Thymus (tissue), 11 donors: ENCODE measurements around the gene RIT1. TPM values are rescaled to one million over a fixed set of nuclear protein-coding genes. Genes with fewer than 3 reads are reported as not detected.

Source experiments
- DNase-seq, 9 donors: peaks; one replicate each; pipeline ENCODE4 v3.0.0-alpha.2; 2013; ENCODE audit warnings: low spot score in 9 of 9, low read depth in 6 of 9, missing footprints in 1 of 9
- H3K27ac ChIP-seq, 2 donors: one replicate each; pipeline ENCODE4 v1.5.1; 2013; ENCODE audit warnings: control low read depth in 1 of 2, low read depth in 1 of 2, low read length in 1 of 2, mild to moderate bottlenecking in 1 of 2, moderate library complexity in 1 of 2
- H3K27me3 ChIP-seq, 2 donors: one replicate each; pipeline ENCODE4 v1.5.1; 2013; ENCODE audit warnings: low read length in 1 of 2; ENCODE audit not compliant: control insufficient read depth in 2 of 2, insufficient read depth in 1 of 2
- H3K36me3 ChIP-seq, 2 donors: one replicate each; pipeline ENCODE4 v1.5.1; 2013; ENCODE audit warnings: low read length in 1 of 2, mild to moderate bottlenecking in 1 of 2, moderate library complexity in 1 of 2; ENCODE audit not compliant: control insufficient read depth in 2 of 2, insufficient read depth in 2 of 2
- H3K4me1 ChIP-seq, 2 donors: one replicate each; pipeline ENCODE4 v1.5.1; 2013; ENCODE audit warnings: low read length in 2 of 2; ENCODE audit not compliant: control insufficient read depth in 2 of 2, insufficient read depth in 2 of 2
- H3K4me3 ChIP-seq, 2 donors: one replicate each; pipeline ENCODE4 v1.5.1; 2013; ENCODE audit warnings: low read length in 2 of 2, control low read depth in 1 of 2, mild to moderate bottlenecking in 1 of 2
- H3K9me3 ChIP-seq, 2 donors: one replicate each; pipeline ENCODE4 v1.5.1; 2013; ENCODE audit warnings: low read length in 1 of 2, mild to moderate bottlenecking in 1 of 2; ENCODE audit not compliant: control insufficient read depth in 2 of 2, insufficient read depth in 1 of 2
- WGBS: extraction: QIAGEN DNeasy Blood & Tissue Kit; methylation state at CpG from one replicate; pipeline ENCODE4 v1.1.7; 2013; 5-methylcytosine and 5-hydroxymethylcytosine counted together
- polyA plus RNA-seq: library from polyadenylated mRNA; stranded (reverse); fragments of 200-250 nt; gene quantifications from one replicate; pipeline ENCODE4 v1.2.3, GENCODE V29; 2013
- total RNA-seq: library from RNA; stranded (reverse); fragments of 120-200 nt; gene quantifications from one replicate; pipeline ENCODE4 v1.2.4, GENCODE V29; 2013
- donor health status: healthy.

The RIT1 gene
- total and polyA plus RNA-seq, 2 donors, result 17.2 to 24.4 TPM

DNA sequence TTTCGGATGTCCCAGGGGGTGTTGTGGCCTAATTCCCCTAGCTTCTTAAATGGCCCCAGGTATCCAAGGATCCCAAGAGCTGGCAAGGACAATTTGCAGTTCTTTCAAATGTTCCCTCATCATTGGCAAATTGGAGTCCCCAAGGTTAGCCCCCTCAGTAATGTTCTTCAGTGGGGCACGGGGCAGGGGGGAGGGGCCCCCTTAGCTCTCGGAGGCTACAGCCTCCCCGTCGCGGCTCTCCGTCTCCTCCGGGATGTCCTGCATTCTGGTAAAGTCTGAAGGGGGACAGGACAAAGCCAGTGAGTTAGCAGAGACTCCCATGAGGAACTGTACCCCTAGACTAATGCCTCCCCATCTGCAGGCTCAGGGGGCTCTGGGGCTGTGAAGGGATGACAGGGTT, 36.6 kb upstream of the RIT1 start:
- Histone ChIP-seq H3K27me3 (no peaks in the 10 kb centered on the region), H3K4me1 (peaks cover 7 to 37% of the 10 kb centered on the region in 2 donors), H3K36me3 (peaks cover 65 to 68% of the 10 kb centered on the region in 2 donors), H3K9me3 (no peaks in the 10 kb centered on the region), H3K27ac (no peak overlapping the region), H3K4me3 (no peak overlapping the region)
- DNase-seq, result no peak
- 97% methylated on average over 8 of the region's 8 CpGs for WGBS

GRCh38 chr1:155947292-155947691, 36.1 kb upstream of the RIT1 start:
- Histone ChIP-seq H3K4me1 (peaks cover 7 to 40% of the 10 kb centered on the region in 2 donors), H3K27me3 (no peaks in the 10 kb centered on the region), H3K9me3 (no peaks in the 10 kb centered on the region), H3K4me3 (no peak overlapping the region), H3K27ac (peak overlapping the region; percentile 31 to 80), H3K36me3 (peaks cover 61 to 63% of the 10 kb centered on the region in 2 donors)
- 91% methylated on average over 4 of the region's 4 CpGs for WGBS
- DNase-seq, result no peak

DNA sequence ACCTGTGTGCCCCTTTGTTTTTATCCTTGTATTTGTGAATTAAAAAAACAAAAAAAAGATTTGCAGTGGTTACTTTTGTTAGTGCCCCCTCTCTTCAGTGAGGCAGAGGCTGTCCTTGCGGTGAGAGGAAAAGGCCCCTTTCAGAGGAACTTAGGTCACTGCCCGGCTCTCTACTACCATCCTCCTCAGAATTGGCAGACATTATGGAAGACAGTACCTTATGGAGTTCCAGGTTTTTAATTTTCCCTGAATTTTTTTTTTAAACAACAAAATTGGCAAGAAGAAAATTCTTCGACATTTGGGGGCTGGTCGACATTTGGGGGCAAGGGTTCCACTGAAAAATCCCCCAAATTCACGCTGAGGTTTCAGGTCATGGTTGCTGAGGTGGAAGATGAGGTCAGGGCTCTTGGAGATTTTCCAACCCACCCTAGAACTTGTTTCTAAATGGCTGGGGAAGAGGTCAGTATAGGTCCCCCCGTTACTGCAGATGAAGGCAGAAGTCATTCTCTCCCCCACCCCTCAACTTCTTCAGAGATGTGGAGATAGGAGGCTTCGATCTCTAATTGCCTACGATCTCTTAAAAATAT, 35.6 kb upstream of the RIT1 start:
- H3K4me1 ChIP-seq, result peaks cover 7 to 45% of the 10 kb centered on the region in 2 donors
- no peak for DNase-seq
- H3K4me3 ChIP-seq, result no peak overlapping the region

GRCh38 chr1:155944444-155944799, 33.3 kb upstream of the RIT1 start:
- H3K9me3 ChIP-seq, result no peaks in the 10 kb centered on the region
- peaks cover 7 to 63% of the 10 kb centered on the region in 2 donors for H3K4me1 ChIP-seq
- H3K4me3 ChIP-seq, result no peak overlapping the region
- no peak for DNase-seq
- peaks cover 32 to 37% of the 10 kb centered on the region in 2 donors for H3K36me3 ChIP-seq
- 80% methylated on average over 6 of the region's 6 CpGs for WGBS
- no peaks in the 10 kb centered on the region for H3K27me3 ChIP-seq
- peak overlapping the region; percentile 3 to 5 for H3K27ac ChIP-seq

More for the DNA sequence above, 35.6 kb upstream of the RIT1 start:
- Histone ChIP-seq H3K27ac (peak overlapping the region; percentile 60 to 80), H3K27me3 (no peaks in the 10 kb centered on the region), H3K36me3 (peaks cover 55 to 58% of the 10 kb centered on the region in 2 donors), H3K9me3 (no peaks in the 10 kb centered on the region)
- 92% methylated on average over 8 of the region's 8 CpGs for WGBS

DNA sequence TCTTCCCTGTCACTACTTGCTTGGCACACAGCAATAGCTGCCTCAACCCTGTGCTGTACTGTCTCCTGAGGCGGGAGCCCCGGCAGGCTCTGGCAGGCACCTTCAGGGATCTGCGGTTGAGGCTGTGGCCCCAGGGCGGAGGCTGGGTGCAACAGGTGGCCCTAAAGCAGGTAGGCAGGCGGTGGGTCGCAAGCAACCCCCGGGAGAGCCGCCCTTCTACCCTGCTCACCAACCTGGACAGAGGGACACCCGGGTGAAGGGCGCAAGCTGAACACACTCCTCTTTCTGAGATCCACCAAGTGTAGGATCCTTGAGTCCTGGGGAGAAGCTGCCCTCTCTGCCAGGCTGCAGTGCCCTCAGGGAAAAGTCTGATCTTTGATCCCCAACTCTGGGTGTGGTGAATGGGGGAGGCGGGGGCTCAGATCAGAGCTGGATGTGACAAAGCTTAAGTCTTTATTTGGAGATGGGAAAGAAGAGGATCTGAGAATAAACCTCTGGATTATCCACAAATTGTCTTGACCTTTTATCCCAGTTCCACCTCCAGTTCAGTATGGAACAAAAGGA, 31.5 kb upstream of the RIT1 start:
- no peaks in the 10 kb centered on the region for H3K27me3 ChIP-seq
- no peaks in the 10 kb centered on the region for H3K9me3 ChIP-seq
- peaks cover 16 to 22% of the 10 kb centered on the region in 2 donors for H3K36me3 ChIP-seq
- H3K4me1 ChIP-seq, result peaks cover 7 to 63% of the 10 kb centered on the region in 2 donors
- WGBS, result 96% methylated on average over 11 of the region's 11 CpGs
- no peak overlapping the region for H3K4me3 ChIP-seq
- H3K27ac ChIP-seq, result no peak overlapping the region
- no peak for DNase-seq

- Histone ChIP-seq H3K4me3 (no peak overlapping the region), H3K27ac (no peak overlapping the region), H3K9me3 (no peaks in the 10 kb centered on the region), H3K27me3 (no peaks in the 10 kb centered on the region), H3K36me3 (peaks cover 9 to 15% of the 10 kb centered on the region in 2 donors), H3K4me1 (peaks cover 7 to 57% of the 10 kb centered on the region in 2 donors)
- 95% methylated on average over 29 of the region's 29 CpGs for WGBS
- DNase-seq, result no peak
Measured at GRCh38 chr1:155941845-155942531, 30.8 kb upstream of the RIT1 start.

DNA sequence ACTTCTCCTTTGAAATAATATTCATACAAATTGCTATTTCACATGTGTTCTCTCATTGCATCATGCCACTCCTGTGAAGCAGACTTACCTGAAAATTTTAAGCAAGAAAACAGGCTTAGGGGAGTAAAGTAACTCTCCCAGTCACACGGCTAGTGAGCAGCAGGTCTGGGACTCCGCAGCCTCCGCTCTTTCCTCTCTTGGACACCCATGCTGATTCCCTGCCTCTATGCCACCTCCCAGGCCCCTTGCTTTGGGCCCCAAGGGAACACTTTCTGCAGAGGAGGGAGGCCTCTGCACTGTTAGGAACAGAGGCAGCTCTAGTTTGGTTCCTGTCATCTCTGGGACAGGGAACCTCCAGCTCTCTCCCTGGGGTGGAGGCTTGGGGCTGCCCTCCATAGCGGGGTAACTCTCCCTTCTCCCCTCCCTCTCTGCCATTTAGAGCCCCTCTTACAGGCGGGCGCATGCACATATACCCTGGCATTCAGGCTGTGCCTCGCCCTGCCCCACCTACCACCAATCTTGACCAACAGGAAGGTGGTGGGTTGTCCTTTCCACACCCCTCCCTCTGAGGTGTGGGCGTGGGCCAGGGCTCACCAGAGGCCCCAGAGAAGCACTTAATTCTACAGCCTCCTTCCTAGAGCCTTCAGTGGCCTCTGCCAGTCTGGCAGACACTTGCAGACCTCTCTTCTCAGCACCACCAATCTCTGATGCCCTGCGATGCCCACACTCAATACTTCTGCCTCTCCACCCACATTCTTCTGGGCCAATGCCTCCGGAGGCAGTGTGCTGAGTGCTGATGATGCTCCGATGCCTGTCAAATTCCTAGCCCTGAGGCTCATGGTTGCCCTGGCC, 30.1 kb upstream of the RIT1 start, which contains the start of gene RXFP4:
Gene RXFP4, plus strand, starts transcription at position 646 of the 852 bp plus-strand sequence. Its CDS starts 72 bp downstream, at position 718.
- Histone ChIP-seq H3K4me1 (peaks cover under 1 to 49% of the 10 kb centered on the region in 2 donors), H3K27me3 (no peaks in the 10 kb centered on the region), H3K9me3 (no peaks in the 10 kb centered on the region), H3K4me3 (no peak within 1 kb of the TSS), H3K36me3 (peaks cover 3 to 8% of the 10 kb centered on the region in 2 donors), H3K27ac (no peak within 1 kb of the TSS)
- DNase-seq, result no peak
- 88% methylated on average over 11 of the region's 11 CpGs for WGBS

DNA sequence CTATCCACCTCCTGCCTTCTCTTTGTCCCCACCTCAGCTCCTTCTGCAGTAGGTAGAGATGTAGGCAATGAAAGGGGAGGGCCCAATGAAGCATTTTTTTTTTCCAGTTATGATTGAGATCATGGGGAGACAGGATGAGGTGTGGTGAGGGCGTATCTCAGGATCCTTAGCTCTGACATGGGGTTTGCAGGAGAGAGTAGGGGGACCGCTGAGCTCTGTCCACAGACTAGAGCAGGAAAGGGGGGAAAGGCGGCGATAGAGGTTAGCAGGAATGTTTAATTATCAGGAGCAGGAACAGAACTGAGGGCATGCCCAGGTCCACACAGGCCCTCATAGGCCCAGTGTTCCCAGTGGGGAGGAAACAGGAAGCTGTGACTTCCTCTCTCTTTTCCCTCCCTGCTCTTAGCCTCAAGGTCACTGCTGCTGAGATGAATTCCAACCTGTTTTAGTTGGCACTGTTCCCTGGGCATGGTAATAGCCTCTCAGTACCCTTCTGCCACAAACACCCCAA, 29.4 kb upstream of the RIT1 start:
- no peak overlapping the region for H3K4me3 ChIP-seq
- DNase-seq, result no peak
- H3K36me3 ChIP-seq, result peaks cover 2 to 3% of the 10 kb centered on the region in 2 donors
- no peaks in the 10 kb centered on the region for H3K9me3 ChIP-seq
- WGBS, result 72% methylated on average over 4 of the region's 4 CpGs
- no peak overlapping the region for H3K27ac ChIP-seq
- H3K4me1 ChIP-seq, result peaks cover 0 to 42% of the 10 kb centered on the region in 2 donors
- no peaks in the 10 kb centered on the region for H3K27me3 ChIP-seq
